Measurements from ENCODE around the gene DNAH5. TPM values are rescaled to one million over a fixed set of nuclear protein-coding genes. Genes with fewer than 3 reads are reported as not detected.

Gene DNAH5, protein sequence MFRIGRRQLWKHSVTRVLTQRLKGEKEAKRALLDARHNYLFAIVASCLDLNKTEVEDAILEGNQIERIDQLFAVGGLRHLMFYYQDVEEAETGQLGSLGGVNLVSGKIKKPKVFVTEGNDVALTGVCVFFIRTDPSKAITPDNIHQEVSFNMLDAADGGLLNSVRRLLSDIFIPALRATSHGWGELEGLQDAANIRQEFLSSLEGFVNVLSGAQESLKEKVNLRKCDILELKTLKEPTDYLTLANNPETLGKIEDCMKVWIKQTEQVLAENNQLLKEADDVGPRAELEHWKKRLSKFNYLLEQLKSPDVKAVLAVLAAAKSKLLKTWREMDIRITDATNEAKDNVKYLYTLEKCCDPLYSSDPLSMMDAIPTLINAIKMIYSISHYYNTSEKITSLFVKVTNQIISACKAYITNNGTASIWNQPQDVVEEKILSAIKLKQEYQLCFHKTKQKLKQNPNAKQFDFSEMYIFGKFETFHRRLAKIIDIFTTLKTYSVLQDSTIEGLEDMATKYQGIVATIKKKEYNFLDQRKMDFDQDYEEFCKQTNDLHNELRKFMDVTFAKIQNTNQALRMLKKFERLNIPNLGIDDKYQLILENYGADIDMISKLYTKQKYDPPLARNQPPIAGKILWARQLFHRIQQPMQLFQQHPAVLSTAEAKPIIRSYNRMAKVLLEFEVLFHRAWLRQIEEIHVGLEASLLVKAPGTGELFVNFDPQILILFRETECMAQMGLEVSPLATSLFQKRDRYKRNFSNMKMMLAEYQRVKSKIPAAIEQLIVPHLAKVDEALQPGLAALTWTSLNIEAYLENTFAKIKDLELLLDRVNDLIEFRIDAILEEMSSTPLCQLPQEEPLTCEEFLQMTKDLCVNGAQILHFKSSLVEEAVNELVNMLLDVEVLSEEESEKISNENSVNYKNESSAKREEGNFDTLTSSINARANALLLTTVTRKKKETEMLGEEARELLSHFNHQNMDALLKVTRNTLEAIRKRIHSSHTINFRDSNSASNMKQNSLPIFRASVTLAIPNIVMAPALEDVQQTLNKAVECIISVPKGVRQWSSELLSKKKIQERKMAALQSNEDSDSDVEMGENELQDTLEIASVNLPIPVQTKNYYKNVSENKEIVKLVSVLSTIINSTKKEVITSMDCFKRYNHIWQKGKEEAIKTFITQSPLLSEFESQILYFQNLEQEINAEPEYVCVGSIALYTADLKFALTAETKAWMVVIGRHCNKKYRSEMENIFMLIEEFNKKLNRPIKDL (N-terminal part only)
- not detected for total RNA-seq (2013)
- not detected for polyA plus RNA-seq
- not detected in 2 replicates for polyA minus RNA-seq
- total RNA-seq: 0 to 9.3 (median 0.12) reads per million in 11 experiments

DNA sequence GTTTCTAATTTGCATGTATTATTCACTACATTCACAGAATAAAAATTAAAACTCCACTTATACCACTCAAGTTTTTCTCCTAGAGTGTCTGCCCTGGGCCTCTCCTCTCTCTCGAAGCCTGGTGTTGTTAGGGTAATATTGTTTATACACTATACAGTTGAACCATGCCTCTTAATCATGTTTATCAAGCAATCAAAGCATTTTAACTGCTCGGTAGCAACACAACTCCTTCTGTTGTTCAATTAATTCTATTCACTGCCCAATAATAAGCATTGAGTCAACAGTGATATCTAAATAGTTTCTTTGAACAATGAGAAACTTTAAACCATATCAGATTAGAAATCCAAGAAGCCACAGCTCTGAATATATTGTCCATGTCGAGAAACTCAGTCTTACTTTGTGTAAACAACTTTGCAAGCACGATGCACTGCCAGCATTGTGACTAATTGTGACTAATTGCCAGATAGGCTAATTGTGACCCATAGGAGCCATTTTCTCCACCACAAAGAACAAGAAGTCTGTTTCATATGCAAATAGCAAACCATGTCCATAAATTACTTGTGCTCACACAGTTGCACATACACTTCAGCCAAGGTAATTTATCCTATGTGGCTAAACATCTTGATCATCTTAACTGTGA is at the start of gene DNAH5:
TSS of gene DNAH5 (minus strand) at position 129 of the 640 bp plus-strand sequence. CDS start 250 bp downstream, outside the sequence.
- 83% methylated on average over 2 of the region's 4 CpGs for WGBS (ENCODE audit: insufficient coverage)

More for the DNA sequence above, at the start of gene DNAH5:
- no peaks in the 10 kb centered on the region for H3K36me3 ChIP-seq (replicated peaks in 1 of 2; ENCODE audit: control insufficient read depth in 1 of 2, insufficient read depth in 2 of 2, low read length in 2 of 2)
- H3K4me1 Mint-ChIP-seq: no peaks in the 10 kb centered on the region
- no peak within 1 kb of the TSS for H3K27ac ChIP-seq (ENCODE audit: low read depth in 1 of 2, low read length in 2 of 2)
- H3K36me3 Mint-ChIP-seq: no peaks in the 10 kb centered on the region
- H3K27me3 ChIP-seq (ENCODE audit: control insufficient read depth in 2 of 2, insufficient read depth in 2 of 2, low read length in 2 of 2): no peaks in the 10 kb centered on the region
- no peaks in the 10 kb centered on the region for H3K4me1 ChIP-seq (ENCODE audit: control insufficient read depth in 1 of 2, insufficient read depth in 2 of 2, low read length in 2 of 2)
- peak within 1 kb of the TSS in 1 of 7 donors; percentile 23 for H3K27ac Mint-ChIP-seq
- no peaks in the 10 kb centered on the region for H3K79me2 ChIP-seq (ENCODE audit: insufficient read depth, low read length)
- no peak within 1 kb of the TSS for H3K4me3 ChIP-seq (replicated peaks in 1 of 3; ENCODE audit: low read depth in 2 of 3, low read length in 3 of 3)
- peaks cover 0 to 1% (median 0%) of the 10 kb centered on the region in 7 donors for H3K9me3 Mint-ChIP-seq
- no peaks in the 10 kb centered on the region for H3K9me3 ChIP-seq (replicated peaks in 1 of 2; ENCODE audit: control insufficient read depth in 1 of 2, insufficient read depth in 1 of 2, low read length in 2 of 2)
- H3K4me2 ChIP-seq (replicated peaks; ENCODE audit: extremely low read depth, low read length, poor library complexity, severe bottlenecking): no peak within 1 kb of the TSS
- no peaks in the 10 kb centered on the region for H4K20me1 ChIP-seq (ENCODE audit: insufficient read depth, low read length)
- H3K4me3 Mint-ChIP-seq: no peak within 1 kb of the TSS
- H3K9ac ChIP-seq (ENCODE audit: insufficient read depth, low read length, poor library complexity, severe bottlenecking): no peak within 1 kb of the TSS
- no peak within 1 kb of the TSS for H2AFZ ChIP-seq (ENCODE audit: insufficient read depth, low read depth, low read length, poor library complexity, severe bottlenecking)
- intact Hi-C loops (cut with micrococcal nuclease): no loop called here
- H3K27me3 Mint-ChIP-seq (ENCODE audit: low read depth in 3 of 3): peaks cover 1 to 2% (median 2%) of the 10 kb centered on the region in 3 donors
- TF ChIP-seq, protein P1, sequence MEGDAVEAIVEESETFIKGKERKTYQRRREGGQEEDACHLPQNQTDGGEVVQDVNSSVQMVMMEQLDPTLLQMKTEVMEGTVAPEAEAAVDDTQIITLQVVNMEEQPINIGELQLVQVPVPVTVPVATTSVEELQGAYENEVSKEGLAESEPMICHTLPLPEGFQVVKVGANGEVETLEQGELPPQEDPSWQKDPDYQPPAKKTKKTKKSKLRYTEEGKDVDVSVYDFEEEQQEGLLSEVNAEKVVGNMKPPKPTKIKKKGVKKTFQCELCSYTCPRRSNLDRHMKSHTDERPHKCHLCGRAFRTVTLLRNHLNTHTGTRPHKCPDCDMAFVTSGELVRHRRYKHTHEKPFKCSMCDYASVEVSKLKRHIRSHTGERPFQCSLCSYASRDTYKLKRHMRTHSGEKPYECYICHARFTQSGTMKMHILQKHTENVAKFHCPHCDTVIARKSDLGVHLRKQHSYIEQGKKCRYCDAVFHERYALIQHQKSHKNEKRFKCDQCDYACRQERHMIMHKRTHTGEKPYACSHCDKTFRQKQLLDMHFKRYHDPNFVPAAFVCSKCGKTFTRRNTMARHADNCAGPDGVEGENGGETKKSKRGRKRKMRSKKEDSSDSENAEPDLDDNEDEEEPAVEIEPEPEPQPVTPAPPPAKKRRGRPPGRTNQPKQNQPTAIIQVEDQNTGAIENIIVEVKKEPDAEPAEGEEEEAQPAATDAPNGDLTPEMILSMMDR (IDR thresholded peaks at IDR 0.05): no peak
- no peak for DNase-seq
